Amniotic epithelial cell (primary cell): ENCODE measurements around the gene ANKRD26.
"Not testable (repeated sequence)": the region's sequence is repeated elsewhere in the genome, so short reads cannot be mapped to it uniquely, and the experiment has no call there.

Experiments used
- DNase-seq: peaks from one replicate; pipeline ENCODE4 v3.0.0-alpha.2; 2010; ENCODE audit warnings: low read depth

ANKRD26 gene

DNA sequence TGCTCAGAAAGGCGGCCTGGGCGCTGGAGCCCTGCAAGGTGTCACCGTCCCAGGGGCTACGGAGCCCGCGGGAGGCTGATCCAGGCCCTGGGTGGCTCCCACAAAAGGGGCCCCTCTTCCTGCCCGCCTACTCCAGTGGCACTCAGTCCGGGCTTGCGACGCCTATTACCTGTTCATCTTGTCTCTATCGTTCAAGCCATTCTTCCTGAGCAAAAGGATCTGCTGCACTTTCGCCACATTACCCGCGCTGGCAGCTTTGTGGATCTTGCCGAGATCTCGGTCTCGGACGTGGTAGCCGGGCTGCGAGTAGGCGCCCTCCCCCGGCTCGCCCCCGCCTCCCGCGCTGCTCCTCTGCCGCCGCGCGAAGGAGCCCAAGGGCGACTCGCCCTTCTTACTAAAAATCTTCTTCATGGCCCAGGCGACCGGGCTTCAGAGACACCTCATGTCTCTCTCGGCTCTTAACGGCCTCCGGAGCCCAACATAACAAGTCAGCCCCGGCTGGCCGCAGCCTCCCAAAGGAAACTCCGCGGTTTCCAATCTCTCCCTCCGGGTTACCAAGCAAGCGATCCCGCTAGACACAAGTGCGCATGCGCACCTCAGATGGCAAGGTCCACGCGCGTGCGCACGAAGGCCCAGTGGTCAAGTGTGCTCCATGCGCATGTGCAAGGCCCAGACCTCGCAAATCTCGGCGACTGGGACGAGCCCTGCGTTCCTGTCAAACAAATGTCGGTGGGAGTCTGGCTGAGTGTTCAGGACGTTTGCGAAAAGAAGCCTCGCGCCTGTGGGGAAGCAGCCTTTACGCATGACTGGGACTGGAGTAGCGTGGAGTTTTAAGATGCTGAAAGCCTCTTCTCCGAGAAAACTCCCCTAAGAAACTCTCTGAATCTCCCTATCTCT, at the start of gene ANKRD26:
ANKRD26 (minus strand) TSS at position 579 of the 897 bp plus-strand sequence; CDS start at position 411, 168 bp downstream.
- DNase-seq = peak; percentile 92

DNA sequence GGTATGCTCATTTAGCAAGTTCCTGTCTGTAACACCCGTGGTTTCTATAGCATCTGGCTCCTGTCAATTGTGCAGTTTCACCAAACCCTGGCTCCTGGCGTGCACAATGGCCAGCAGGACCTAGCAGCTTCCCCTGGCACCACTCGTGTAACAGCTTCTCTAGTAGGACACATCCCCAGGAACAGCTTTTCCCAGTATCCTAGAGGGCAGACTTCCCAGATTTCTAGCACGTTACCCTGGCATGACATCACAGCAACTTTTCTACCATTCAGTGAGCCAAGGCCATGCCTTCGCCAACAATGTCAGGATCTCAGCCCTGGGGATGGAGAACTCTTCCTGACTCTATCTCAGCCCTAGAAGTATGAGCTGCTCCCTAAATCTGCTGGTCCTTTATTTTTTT, 47.4 kb upstream of the ANKRD26 start:
- no peak for DNase-seq

DNA sequence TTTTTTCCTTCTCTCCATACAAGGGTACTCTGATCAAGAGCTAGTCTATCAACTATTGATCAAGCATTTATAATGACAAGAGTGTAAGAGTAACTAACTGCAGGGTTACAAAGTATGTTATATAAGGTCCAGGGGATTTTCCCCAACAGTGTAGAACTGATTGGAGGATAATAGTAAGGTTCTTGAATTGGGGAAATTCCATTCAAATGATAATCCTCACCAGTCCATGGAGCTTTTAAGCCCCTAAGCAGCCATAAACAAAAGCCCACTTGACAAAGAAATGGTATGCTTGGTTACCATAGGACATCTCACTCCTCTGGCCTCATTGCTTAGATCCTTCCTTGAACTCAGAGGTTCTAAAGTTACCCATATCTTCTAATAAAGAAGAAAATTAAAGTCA, 45.6 kb upstream of the ANKRD26 start:
- no peak for DNase-seq

DNA sequence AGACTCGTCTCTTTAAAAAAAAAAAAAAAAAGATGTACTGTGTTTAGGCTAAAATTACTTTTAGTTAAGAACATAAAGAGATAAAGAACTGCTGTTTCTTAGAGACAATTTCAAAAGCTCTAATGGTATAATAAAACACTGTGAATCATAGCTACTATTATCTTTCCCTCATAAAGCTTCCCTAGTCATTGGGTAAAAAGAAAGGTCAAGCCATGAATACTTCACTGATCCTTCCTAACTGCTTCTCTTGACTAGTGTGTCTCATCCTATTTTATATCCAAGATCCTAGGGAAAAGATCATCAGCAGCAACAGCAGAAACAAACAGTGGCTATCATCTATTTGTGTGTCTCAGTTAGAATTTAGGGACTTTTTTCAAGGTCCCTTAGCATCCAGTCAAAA, 43.4 kb upstream of the ANKRD26 start:
- DNase-seq = peak; percentile 67

DNA sequence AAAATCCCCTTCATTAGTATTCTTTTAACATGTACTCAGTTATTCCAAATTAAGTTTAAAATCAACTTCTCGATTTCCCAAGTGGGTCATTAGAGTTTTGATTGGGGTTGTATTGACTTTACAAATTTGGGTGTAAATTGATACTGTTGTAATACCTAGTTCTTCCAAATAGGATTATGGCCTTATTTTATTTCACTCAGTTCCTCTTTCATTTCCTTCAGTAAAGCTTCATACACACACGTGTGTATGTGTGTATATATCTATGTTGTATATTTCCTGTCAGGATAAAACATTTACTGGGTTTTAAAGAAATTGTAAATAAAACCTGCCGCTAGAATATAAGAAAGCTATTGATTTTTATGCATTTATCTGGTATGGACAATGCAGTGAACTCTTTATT, 38.0 kb upstream of the ANKRD26 start:
- no peak for DNase-seq

- DNase-seq = no peak
These were observed 34.1 kb upstream of the ANKRD26 start for GRCh38 chr10:27134371-27134770.

DNA sequence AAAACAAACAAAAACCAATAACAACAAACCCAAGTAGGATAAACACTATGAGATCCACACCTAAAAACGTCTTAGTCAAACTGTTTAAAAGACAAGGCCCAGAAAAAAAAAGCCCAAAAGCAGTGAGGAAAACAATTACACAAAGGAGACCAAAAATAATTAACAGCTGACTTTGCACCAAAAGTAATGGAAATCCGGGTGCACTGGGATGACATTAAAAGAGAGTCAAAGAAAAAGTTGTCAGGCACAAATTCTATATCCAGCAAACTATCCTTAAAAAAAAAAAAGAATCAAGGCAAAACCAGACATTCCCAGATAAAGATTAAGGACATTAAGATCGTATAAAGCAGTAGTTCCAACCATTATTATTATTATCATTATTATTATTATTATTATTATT, 7.9 kb upstream of the ANKRD26 start:
- no peak for DNase-seq

- no peak for DNase-seq
These were observed 4.6 kb upstream of the ANKRD26 start for GRCh38 chr10:27104919-27105318.

DNA sequence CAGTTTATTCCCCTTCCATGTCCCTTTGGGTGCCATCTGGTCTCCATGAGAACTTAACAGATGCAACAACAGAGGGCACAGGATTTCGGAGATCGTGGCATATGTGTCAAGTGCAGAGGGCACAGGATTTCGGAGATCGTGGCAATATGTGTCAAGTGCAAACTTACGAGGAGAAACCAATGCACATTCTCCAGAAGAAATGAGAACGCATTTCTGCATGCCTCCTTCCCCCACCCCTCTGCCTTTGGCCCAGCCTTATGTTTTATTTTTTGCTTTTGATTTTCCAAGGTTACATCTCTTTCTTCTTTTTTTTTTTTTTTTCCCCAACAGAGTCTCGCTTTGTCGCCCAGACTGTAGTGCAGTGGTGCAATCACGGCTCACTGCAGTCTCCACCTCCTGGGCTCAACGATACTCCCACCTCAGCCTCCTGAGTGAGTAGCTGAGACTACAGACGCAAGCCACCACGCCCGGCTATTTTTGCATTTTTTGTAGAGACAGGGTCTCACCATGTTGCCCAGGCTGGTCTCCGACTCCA, 586 bp upstream of the ANKRD26 start:
- DNase-seq = no peak

GRCh38 chr10:27099448-27099847, 846 bp downstream of the ANKRD26 start:
- DNase-seq = no peak

DNA sequence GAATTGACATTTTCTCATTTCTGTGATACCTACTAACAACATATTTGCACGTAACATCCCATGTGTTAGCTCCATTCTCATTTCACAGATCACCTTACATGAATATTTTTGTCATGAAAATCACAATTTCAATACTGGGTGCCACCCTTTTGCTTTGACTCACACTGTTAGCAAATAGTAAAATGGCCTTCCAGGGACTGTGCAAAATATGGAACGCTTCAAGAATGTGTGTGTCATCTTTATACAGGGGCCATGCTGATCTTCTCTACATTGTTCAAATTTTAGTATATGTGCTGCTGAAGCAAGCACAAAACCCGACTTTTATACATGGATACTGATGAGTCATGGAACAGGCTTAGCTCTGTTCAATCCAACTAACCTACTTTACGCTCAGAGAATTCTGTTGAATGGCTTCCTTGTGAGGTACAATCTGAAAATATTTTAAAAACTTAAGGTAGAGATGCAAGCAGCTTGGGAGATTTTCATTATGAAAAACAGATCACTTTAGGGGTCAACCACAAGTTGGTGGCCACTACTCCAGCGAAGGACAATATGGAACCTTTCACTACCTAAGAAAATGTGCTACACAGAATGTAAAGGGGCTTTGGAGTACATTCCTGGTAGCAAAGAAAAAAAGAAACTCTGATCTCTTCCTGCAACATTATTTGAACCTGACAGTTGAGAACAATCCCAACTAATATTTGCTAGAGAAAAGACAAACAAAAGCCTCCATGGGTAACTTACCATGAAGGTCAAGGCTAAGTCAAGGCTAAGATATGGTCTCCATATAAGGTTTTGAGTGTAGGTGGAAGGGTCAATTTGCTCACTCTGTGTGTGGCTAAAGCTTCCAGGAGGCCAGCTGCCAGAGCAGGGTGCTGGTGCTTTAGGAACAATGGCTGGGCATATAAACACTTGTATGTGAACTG, 11.9 kb downstream of the ANKRD26 start:
- no peak for DNase-seq

GRCh38 chr10:27072436-27073114, 27.7 kb downstream of the ANKRD26 start:
- DNase-seq = no peak

GRCh38 chr10:27068217-27068891, 31.9 kb downstream of the ANKRD26 start:
- DNase-seq = no peak

- no peak for DNase-seq
These were observed 35.2 kb downstream of the ANKRD26 start for GRCh38 chr10:27065084-27065483.

GRCh38 chr10:27052656-27053055, 47.6 kb downstream of the ANKRD26 start:
- DNase-seq = peak; percentile 5

DNA sequence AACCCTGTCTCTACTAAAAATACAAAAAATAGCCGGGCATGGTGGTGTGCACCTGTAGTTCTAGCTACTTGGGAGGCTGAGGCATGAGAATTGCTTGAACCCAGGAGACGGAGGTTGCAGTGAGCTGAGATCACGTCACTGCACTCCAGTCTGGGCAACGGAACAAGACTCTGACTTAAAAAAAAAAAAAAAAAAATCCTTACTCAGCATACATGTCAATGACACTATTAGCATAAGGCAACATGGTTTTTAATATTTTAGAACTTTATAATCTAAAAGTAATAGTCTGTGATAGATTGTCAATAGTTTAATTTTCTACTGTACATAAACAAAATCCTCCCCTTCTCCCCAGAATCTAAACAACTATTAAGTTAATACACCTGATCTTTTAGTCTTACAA, 55.0 kb downstream of the ANKRD26 start:
- not testable (repeated sequence) for DNase-seq

DNA sequence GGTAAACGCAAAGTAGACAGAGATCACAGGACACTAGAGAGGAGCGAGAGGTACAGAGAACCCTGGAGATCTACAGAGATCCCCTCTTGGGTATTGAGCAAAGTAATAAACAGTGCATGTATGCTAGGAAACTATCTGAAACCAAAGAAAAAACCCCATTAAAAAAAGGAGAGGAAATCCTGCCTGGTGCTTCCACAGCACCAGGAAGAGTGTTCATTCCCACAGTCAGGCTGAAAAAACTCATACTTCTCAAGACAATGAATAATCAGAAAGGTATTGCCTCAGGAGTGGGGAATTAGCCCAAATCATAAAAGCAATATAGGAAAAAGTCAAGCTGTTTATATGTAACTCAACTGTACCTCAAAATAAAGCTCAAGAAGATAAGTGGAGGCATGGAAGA, 59.1 kb downstream of the ANKRD26 start:
- no peak for DNase-seq

DNA sequence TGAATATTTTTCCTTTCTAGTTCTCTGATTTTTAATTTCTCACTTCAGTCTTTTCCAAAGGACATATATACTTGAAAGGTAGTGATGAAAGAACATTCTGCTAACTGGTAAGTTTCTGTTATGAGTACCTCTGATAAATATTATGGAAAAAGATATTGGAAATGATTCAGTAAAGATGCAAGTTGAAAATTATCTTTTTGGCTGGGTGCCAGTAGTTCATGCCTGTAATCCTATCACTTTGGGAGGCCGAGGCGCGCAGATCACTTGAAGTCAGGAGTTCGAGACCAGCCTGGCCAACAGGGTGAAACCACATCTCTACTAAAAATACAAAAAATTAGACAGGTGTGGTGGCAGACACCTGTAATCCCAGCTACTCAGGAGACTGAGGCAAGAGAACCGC, 62.1 kb downstream of the ANKRD26 start:
- no peak for DNase-seq

GRCh38 chr10:27035163-27035562, 65.1 kb downstream of the ANKRD26 start:
- DNase-seq = no peak

- DNase-seq = no peak
These were observed 70.2 kb downstream of the ANKRD26 start for GRCh38 chr10:27030060-27030459.

DNA sequence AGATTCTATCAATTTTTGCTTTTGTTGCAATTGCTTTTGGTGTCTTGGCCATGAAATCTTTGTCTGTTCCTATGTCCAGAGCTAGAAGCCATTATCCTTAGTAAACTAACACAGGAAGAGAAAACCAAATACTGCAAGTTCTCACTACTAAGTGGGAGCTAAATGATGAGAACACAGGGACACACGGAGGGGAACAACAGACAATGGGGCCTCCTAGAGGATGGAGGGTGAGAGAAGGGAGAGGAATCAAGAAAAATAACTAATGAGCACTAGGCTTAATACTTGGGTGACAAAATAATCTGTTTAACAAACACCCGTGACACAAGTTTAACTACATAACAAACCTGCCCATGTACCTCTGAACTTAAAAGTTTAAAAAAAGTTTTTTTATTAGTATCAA, 78.2 kb downstream of the ANKRD26 start:
- DNase-seq = no peak
